ENCODE data around the gene OR6C74.

OR6C74 gene

GRCh38 chr12:55244309-55244708, at the start of gene OR6C74:
TSS of gene OR6C74 (plus strand) at chr12:55244609. CDS start at chr12:55247288, 2,679 bp downstream.
- DNase-seq = no peak

- DNase-seq = no peak
Observed at GRCh38 chr12:55220725-55221124, 23.7 kb upstream of the OR6C74 start, which contains the start of gene OR10A7. TSS of gene OR10A7 (plus strand) at chr12:55221025. CDS start at chr12:55221025, 0 bp downstream.

- DNase-seq = no peak
Observed at GRCh38 chr12:55226523-55226922, 17.9 kb upstream of the OR6C74 start.

DNA sequence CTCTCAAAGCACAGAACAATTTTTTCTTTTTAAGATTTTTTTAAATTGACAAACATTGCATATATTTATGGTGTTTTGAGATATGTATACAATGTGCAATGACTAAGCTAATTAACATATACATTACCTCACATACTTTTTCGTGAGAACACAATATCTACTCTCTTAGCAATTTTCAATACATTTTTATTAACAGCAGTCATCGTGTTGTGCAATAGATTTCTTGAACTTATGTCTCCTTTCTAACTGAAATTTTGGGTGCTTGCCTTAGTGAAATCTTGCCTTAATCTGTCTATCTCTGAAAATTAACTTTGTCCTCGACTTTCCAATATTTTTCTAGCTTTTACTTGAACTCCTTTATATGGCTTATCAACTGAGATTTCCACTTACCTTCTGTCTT, 16.8 kb upstream of the OR6C74 start:
- DNase-seq = no peak

GRCh38 chr12:55246159-55246558, 1.8 kb downstream of the OR6C74 start:
- no peak for DNase-seq

DNA sequence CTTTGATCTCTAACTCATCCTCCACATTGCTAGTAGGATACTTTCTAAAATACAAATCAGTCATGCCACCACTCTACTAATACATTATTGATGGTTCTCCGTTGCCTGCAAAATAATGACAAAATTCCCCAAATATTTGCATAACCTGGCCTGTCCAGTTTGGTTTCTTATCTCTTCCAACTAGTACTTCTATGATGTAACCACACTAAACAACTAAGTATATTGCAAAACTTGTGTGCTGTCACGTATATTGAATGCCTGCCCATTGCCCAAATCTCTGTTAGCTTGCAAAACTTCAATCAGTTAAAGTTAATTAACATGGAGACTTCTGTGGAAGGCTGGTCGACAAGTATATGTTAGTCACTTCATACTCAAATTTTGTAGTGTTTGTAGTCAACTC, 6.5 kb downstream of the OR6C74 start:
- no peak for DNase-seq

- no peak for DNase-seq
Observed at GRCh38 chr12:55253281-55253680, 8.9 kb downstream of the OR6C74 start.

GRCh38 chr12:55256831-55257230, 12.4 kb downstream of the OR6C74 start:
- no peak for DNase-seq

DNA sequence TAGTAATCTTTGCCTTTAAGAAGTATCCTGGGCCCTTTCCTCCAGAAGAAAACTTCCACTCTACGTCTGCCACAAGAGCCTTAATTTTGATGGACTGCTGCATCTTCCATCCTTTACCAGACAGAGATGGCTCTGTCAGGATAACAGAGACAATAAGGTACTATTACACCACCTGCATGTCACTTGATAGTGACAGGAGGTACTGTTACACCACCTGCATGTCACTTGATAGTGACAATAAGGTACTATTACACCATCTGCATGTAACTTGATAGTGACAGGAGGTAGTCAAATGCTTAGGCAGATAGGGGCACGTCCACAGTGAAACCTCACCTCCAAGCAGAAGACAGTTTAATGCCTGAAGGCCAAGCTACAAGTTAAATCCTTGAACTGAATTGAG, 13.9 kb downstream of the OR6C74 start:
- DNase-seq = no peak

- DNase-seq = no peak
Observed at GRCh38 chr12:55280991-55281390, 36.6 kb downstream of the OR6C74 start.

GRCh38 chr12:55289999-55290398, 45.6 kb downstream of the OR6C74 start:
- DNase-seq = no peak
